HUDEP-2 (cell line): Measurements from ENCODE around the gene MS4A15.
A peak's percentile ranks its signal among the peaks of the same experiment; 100 is the strongest.
"Not testable (repeated sequence)": the region's sequence is repeated elsewhere in the genome, so short reads cannot be mapped to it uniquely, and the experiment has no call there.

ENCODE experiments used
- DNase-seq, 76 experiments: peaks; one replicate each; lab custom pipeline; 2025; ENCODE audit not compliant: unreplicated experiment in 76 of 76; lab: John Stamatoyannopoulos, UW

The MS4A15 gene

DNA sequence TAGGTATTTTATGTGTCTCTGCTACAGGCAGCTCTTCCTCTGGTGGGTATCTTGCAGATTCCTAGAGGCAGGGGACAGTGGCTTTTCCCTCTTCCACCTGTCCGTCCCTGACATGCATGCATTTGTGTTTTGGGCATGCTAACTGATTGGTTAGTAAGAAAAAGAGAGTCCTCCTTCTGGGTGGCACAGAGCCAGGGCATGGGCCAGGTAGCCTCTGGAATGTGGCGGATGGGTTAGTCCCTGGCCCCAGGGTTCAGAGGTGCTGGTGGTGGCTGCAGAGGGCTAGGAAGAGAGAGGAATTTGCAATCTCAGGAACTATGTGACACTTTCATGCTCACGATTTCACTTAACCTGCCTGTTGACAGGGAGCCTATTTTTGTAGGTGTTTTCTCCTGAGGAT is 5.8 kb upstream of the MS4A15 start:
- no peak for DNase-seq

DNA sequence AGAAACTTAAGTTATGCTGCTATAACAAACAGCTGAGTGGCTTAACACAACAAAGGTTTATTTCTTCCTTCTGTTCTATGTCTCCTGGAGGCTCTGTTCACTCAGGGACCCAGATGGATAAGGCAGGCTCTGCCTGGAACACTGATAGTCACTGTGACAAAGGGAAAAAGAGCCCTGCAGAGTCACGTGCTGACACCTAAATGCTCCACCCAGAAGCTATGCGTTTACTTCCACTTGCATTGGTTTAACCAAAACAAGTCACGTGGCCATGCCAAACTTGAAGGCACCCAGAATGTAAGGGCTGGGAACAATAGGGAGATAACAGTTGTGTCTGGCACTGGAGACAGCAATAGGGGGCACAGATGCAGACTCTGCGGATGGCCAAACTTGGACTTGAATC is 3.4 kb upstream of the MS4A15 start:
- peak in 2 of 76 experiments; percentile 1 to 3 for DNase-seq

DNA sequence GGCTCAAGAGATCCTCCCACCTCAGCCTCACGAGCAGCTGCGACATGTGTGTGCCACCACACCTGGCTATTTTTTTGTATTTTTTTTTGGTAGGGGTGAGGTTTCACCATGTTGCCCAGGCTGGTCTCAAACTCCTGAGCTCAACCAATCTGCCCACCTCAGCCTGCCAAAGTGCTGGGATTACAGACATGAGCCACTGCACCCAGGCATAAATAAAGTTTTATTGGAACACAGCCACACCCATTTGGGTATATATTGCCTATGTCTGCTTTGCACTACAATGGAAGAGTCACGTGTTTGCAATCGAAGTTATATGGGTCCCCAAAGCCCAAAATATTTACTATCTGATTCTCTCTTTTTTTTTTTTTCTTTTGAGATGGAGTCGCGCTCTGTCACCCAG is 1.8 kb upstream of the MS4A15 start:
- no peak for DNase-seq

DNA sequence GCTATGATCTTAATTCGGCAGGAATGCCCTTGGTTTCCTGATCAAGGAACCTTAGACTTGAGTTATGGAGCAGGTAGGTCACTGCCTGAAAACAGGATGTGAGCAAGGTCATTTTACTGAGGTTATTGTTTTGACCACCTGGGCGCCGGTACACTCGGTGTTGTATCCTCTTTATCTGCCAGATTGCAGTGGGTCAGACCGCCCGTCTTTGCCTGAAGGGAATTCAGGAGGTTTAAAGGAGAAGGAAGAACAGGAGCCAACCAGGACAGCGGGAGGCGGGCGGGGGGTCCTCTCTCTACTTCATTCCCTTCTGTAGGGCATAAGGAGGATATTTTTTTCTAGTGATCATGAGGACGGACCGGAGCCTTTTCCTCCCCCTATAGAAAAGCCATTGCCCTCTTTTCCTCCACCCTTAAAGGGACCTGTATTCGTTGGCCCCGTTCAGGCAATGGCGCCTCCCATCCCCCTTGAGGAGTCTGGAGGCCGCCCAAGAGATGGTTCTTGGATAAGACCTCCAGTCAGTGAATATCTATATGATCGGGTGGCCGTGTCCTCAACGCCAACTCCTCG is 649 bp downstream of the MS4A15 start:
- DNase-seq, result no peak

DNA sequence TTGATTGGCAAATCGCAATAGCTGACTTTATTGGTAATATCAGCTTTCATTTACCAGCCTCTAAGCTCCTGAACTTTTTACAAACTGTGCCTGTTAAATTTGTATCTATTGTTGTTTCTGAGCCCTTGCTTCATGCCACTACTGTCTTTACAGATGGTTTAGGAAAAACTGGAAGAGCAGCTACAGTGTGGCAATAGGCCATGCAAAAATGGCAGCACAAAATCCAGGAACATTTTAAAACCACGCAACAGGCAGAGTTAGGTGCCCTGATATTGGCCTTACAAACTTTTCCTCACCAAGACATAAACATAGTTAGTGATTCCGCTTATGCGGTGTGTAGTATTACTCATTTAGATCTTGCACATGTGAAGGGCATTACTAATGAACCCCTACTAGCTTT is 2.0 kb downstream of the MS4A15 start:
- DNase-seq, result not testable (repeated sequence)

DNA sequence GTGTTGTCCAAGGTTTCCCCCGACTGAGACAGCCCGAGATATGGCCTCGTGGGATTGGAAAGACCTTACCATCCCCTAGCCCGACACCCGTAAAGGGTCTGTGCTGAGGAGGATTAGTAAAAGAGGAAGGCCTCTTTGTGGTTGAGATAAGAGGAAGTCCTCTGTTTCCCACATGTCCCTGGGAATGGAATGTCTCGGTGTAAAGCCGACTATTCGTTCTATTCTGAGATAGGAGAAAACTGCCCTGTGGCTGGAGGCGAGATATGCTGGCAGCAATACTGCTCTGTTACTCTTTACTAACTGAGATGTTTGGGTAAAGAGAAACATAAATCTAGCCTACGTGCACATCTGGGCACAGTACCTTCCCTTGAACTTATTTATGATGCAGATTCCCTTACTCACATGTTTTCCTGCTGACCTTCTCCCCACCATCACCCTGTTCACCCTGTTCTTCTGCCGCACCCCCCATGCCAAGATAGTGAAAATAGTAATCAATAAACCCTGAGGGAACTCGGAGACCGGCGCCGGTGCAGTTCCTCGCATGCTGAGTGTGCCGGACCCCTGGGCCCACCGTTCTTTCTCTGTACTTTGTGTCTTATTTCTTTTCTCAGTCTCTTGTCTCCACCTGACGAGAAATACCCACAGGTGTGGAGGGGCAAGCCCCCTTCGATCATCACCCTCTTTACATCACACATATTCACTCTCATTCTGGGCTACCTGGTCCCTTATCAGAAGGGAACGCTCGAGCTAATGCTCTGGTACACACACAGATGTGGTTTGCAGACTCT is 3.0 kb downstream of the MS4A15 start:
- not testable (repeated sequence) for DNase-seq

DNA sequence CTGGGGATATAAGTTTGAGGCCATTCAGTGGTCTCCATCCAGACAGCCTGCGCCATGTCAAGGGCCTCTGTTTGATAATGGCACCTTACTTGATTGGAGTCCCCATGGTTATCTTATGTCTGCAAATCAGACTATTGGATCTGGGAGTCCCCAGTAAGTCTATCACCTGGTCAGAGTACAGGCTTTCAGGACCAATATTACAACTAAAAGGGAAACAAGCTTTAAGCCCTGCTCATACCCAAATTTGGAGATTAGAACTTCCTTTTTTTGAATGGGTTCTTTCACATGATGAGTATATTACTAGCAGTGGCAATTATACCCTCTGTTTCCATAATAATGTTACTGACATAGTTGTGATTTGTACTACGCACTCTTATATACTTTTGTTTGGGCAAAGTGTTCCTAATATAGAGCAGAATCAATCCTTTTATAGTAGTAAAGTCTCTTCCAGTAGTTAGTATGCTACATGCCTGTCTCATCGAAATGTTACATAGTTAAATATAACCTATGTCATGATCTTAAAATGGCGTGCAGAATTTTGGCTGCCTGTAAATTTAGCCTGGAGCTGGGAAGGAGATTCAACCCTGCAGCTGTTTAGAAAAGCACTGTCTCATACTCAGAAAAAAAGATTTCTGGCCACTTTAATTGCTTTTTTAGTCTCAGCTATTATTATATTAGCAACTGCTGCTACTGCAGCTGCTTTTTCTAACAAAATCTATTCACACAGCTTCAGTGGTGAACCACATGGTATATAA is 4.9 kb downstream of the MS4A15 start:
- DNase-seq, result no peak

DNA sequence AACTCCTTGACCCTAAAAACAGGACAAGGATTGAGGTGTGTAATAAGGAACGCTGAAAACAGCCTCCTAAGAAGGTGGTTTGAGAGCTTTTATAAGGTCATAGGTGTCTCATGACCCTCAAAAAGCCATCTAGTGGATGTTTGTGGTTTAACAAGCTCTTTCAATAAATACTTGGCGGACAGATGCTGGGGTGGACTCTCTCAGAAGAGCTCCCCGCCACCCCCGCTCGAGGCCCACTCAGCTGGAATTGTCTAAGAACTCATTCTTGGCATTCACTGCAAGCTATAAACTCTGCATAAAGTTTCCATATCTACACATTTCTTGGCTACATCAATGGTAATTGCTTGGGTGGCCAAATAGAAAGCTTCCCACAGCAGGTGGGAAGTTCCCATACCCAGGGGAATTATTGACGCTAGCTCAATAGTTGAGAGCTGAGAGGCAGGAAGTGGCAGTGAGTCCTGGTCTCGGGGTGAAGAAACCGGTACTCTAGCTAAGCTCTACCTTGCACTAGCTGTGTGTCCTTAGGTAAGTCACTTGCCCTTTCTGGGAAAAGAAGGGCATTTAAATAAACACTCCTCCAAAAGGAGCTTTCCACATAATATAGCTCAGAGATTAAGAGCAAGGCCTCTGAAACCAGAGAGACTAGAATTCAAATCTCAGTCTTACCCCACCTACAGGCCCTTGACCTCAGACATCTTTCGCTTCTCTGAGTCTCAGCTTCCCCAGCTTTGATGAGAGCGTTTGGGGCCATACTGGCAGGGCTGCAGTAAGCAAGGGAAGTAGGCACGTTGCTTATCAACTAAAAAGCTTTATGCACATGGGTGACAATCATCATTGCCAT is 6.4 kb downstream of the MS4A15 start:
- peak in 4 of 76 experiments; percentile 7 to 20 (median 12) for DNase-seq

DNA sequence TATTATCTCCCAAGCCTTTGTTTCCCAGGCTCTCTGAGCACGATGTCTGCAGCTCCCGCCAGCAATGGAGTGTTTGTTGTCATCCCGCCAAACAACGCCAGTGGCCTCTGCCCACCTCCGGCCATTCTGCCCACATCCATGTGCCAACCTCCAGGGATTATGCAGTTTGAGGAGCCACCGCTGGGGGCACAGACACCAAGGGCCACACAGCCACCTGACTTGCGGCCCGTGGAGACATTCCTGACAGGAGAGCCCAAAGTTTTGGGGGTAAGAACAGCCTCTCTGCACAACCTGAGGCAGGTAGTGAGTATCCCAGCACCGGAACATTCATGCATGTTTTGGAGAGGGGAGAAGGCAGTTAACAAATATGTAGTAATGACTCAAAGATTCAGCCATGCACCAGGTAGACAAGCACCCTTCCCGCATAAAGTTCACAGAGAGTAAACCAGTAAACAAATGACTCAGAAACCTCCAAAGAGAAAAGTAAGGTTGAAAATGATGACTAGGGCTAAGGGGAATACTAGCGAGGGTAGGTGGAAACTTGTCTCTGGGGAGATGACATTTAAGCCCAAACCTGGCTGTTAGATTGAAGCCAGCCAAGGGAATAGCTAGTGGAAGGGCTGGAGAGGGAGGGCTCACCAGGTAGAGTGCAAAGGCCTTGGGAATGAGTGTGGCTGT is 7.2 kb downstream of the MS4A15 start:
- no peak for DNase-seq

DNA sequence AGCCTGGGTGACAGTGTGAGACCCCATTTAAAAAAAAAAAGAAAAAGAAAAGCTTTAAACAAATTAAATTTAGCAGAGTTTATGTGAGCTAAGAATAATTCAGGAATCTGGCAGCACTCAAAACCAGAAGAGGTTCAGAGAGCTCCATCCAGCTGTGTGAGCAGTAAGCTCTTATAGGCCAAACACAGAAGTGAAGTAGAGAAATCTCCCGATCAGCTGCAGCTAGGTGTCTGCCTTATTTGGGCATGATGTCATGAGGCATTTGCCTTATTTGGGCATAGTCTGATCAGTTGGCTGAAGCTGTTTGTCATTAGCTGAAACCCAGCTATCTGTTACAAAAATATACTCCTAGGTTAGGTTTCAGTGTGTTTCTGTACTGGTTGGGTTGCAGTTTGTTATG is 8.2 kb downstream of the MS4A15 start:
- DNase-seq, result no peak

DNA sequence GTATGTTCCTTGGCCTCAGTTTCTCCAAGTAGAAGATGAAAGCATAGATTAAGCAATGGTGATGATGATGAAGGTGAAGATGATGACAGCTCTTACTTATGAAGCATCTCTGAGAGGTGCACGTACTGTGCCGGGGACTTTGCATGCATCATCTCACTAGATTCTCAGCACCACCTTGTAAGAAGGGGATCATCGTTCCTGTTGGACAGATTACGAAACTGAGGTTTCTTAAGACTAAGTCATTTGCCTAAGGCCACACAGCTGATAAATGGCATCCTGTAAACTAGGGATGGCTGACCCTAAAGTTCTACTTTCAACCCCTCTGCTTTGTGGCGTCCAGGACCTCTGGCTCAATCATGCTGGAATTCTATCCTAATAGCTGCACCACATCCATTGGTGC is 8.7 kb downstream of the MS4A15 start:
- no peak for DNase-seq

DNA sequence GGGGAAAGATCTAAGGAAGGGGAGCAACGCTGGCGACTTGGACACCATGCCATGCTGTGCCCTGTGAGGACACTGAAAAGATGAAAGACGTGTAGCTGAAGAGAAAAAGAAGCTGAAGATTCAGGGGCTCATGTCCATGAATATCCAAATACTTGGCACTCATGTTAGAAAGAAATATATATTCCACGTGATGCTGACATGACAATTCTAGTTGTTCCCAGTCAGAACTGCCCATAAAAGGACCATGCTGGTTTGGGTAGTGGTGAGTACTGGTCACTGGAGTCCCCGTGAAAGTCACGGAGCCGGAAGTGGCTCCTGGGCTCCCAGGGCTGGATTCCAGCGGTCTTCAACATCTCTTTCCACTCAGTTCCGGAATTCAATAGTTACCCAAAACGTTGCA is 9.9 kb downstream of the MS4A15 start:
- no peak for DNase-seq

DNA sequence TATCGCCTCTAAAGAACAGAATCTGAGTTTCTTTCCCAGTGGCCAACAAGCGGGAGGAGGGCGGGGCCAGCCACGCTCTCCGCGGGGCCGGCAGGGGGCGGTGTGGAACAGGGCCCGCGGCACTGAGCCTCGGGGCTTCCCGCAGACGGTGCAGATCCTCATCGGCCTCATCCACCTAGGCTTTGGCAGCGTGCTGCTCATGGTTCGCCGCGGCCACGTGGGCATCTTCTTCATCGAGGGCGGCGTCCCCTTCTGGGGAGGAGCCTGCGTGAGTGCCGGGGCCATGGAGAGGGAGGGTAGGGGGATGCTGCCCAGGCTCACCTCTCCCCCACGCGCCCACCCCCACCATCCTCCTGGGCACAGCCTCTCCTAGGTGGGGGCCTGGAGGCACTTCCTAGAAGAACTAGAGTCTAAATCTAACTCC is 10.7 kb downstream of the MS4A15 start:
- DNase-seq, result no peak

DNA sequence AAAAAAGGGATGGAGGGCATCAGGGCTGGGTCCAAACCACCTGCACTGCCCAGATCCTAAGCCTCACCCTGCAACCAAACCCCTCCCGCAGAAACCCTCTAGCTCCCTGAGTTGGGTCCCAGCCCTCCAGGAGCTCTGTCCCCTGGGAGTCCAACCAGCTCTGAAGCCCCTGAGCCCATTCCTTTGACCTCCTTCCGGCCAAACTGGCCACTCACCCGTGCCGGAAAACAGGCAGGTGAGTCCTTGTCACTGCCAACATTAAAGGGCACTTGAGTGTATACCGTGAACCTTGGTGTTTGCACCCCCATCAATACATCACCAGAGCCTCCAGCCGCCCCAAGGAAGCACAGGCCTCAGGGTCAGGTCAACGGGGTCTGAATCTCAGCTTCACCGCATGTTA is 11.5 kb downstream of the MS4A15 start:
- DNase-seq, result no peak

DNA sequence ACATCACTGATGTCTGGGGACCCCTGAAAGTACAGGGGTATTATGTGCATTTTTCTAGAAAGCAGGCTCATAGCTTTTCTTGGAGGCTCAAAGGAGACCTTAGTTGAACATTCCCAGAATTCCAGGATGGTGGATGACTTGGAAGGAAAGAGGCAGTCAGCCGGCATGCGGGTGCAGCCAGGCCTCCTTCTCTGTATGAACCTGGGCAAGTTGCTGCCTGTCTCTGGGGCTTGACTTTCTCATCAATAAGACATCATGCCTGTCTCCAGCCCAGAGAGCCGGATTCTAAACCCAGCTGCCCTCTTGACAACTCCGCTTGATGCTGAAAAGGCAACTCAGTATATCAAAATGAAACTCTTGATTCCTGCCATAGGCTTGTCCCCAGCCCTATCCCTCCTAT is 12.6 kb downstream of the MS4A15 start:
- DNase-seq, result no peak

DNA sequence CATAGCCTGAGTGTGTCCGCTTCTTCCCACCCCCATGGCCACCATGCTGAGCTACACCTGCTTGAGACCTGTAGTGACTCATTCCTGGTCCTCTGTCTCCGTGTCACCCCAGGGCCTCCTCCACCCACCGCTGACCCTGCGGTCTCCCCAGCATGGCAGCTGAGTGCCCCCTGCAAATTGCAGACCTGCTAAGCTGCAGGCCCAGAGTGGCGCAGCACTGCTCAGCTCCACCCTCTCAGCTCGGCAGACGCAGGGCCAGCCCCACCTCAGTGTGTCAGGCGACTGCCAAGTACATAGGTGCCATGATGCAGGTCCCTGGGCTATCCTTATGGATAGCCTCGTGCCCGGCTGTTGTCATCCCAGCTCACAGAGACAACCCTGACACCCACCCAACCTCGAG is 13.1 kb downstream of the MS4A15 start:
- DNase-seq, result no peak

DNA sequence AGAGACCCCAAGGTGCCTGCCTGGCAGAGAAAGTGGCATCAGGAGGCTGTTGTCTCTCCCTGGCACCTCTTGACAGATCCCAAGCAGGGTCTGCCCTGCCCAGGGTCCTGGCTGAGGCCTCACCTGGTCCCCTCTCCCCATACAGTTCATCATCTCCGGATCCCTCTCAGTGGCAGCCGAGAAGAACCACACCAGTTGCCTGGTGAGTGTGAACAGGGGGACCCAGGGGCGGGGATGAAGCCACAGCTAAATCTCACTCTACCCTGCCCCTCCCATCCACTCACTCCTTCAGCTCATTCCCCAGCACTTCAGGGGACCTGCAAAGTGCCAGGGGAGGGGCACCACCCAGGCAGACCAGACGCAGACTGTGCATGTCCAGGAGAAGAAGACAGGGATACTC is 14.5 kb downstream of the MS4A15 start:
- no peak for DNase-seq

DNA sequence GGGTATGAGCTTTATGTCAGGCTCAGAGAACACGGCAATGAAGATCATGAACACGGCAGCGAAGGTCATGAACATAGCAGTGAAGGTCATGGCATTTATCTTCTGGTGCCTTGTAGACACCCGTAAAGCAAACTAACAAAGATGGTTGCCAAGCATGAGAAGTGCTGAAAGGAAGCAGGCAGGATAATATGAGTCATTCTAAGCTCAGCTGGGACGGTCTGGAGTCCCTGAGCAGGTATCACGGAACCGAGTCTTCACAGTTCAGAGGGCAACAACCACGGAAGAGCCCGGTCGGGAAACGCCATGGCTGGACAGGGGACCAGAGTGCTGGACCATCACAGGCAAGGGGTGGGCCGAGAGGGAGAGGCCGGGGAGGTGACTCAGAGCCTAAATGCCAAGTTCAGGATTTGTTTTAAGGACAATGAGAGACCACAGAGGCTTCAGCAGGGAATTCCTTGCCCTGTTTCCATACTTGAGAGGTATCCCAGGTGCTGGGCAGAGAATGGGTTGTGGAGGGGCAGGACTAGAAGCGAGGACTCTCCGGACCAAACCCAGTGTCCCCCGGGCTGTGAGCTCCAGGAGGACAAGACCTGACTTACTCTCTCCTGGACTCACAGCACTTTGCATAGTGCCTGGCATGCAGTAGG is 15.3 kb downstream of the MS4A15 start:
- DNase-seq, result no peak

DNA sequence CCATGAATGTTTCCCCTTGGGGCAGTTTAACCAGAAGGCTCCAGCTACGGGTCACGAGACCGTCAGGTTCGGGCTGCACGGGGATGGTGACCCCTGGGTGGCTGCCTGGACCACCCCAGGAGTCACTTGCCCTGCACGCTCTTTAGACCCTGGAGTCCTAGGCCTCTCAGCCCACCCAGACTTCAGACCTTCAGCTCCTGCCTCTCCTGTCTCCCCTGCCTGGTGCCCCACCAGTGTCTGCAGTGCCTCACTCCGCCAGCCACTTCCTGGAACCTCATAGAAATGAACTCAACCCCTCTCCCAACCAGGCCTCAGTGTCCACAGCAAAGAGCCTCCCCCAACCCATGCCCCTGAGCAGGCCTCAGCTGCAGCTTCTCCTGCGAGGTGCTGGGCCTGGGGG is 16.0 kb downstream of the MS4A15 start:
- no peak for DNase-seq

DNA sequence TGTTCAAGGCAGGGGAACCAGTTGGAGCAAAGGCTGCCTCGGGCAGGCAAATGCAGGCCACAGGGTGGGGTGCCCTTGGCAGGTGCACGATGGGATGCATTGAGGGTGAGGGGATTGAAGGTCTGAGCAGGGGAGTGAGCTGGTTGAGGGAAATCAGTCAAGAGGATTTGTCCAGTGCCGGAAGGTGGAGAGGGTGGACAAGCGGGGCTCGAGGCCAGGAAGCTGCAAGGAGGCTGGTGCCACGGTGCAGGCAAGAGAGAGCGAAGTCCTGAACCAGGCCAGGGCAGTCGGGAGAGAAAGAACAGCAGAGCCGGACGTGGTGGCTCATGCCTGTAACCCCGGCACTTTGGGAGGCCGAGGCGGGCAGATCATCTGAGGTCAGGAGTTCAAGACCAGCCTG is 18.1 kb downstream of the MS4A15 start:
- DNase-seq, result no peak
